Loucy (cell line): ENCODE data around the gene CUX1.

ENCODE experiments used
- EZH2phosphoT487 ChIP-seq: fragments of 200-600 bp; IDR thresholded peaks from 2 replicates; pipeline ENCODE4 v1.6.1; 2018; ENCODE audit warnings: antibody characterized with exemption, mild to moderate bottlenecking, moderate library complexity, borderline replicate concordance
- TF ChIP-seq, protein P1 (sequence below): fragments of 200-600 bp; sonication (generic); conservative IDR thresholded peaks from 2 replicates; pipeline ENCODE4 v1.5.1; 2014; ENCODE audit warnings: mild to moderate bottlenecking, antibody characterized with exemption, low read length

GRCh38 chr7:101863598-101863997 lies 46.2 kb downstream of the CUX1 start:
- TF ChIP-seq, protein P1, sequence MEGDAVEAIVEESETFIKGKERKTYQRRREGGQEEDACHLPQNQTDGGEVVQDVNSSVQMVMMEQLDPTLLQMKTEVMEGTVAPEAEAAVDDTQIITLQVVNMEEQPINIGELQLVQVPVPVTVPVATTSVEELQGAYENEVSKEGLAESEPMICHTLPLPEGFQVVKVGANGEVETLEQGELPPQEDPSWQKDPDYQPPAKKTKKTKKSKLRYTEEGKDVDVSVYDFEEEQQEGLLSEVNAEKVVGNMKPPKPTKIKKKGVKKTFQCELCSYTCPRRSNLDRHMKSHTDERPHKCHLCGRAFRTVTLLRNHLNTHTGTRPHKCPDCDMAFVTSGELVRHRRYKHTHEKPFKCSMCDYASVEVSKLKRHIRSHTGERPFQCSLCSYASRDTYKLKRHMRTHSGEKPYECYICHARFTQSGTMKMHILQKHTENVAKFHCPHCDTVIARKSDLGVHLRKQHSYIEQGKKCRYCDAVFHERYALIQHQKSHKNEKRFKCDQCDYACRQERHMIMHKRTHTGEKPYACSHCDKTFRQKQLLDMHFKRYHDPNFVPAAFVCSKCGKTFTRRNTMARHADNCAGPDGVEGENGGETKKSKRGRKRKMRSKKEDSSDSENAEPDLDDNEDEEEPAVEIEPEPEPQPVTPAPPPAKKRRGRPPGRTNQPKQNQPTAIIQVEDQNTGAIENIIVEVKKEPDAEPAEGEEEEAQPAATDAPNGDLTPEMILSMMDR: no peak
- no peak for TF ChIP-seq EZH2phosphoT487
